Measurements from ENCODE around the gene SV2C. TPM values are rescaled to one million over a fixed set of nuclear protein-coding genes. Genes with fewer than 3 reads are reported as not detected.

The SV2C gene
- total RNA-seq, 1 experiment from 2014 or later: 0.09 TPM

DNA sequence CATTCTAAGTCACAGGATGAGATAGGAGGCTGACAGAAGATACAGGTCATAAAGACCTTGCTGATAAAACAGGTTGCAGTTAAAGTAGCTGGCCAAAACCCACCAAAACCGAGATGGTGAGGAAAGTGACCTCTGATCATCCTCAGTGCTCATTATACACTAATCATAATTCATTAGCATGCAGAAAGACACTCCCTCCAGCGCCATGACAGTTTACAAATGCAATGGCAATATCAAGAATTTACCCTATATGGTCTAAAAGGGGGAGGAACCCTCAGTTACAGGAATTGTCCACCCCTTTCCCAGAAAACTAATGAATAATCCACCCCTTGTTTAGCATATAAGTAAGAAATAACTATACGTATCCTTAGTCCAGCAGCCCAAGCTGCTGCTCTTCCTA is 256.7 kb downstream of the SV2C start:
- TF ChIP-seq, protein P1, sequence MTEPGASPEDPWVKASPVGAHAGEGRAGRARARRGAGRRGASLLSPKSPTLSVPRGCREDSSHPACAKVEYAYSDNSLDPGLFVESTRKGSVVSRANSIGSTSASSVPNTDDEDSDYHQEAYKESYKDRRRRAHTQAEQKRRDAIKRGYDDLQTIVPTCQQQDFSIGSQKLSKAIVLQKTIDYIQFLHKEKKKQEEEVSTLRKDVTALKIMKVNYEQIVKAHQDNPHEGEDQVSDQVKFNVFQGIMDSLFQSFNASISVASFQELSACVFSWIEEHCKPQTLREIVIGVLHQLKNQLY (CRISPR knock-in tag; IDR thresholded peaks at IDR 0.05): no peak
- TF ChIP-seq PRRX2 (CRISPR knock-in tag; IDR thresholded peaks at IDR 0.05) (no peak), ZNF232 (CRISPR knock-in tag; IDR thresholded peaks at IDR 0.05) (no peak), TEAD4 (CRISPR knock-in tag; IDR thresholded peaks at IDR 0.05) (no peak), IRF2 (CRISPR knock-in tag; IDR thresholded peaks at IDR 0.05; ENCODE audit: borderline replicate concordance, low read depth) (no peak), SP1 (CRISPR knock-in tag; conservative IDR thresholded peaks at IDR 0.05) (no peak), ZNF416 (CRISPR knock-in tag; IDR thresholded peaks at IDR 0.05) (no peak), JAZF1 (CRISPR knock-in tag; IDR thresholded peaks at IDR 0.05) (no peak), ZNF423 (CRISPR knock-in tag; IDR thresholded peaks at IDR 0.05) (no peak), TEAD1 (CRISPR knock-in tag; IDR thresholded peaks at IDR 0.05) (no peak), GRHL2 (CRISPR knock-in tag; IDR thresholded peaks at IDR 0.05; ENCODE audit: insufficient replicate concordance, severe bottlenecking) (no peak), ZBTB21 (CRISPR knock-in tag; IDR thresholded peaks at IDR 0.05; ENCODE audit: borderline replicate concordance) (no peak)
- TF ChIP-seq, protein P2, sequence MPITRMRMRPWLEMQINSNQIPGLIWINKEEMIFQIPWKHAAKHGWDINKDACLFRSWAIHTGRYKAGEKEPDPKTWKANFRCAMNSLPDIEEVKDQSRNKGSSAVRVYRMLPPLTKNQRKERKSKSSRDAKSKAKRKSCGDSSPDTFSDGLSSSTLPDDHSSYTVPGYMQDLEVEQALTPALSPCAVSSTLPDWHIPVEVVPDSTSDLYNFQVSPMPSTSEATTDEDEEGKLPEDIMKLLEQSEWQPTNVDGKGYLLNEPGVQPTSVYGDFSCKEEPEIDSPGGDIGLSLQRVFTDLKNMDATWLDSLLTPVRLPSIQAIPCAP (CRISPR knock-in tag; IDR thresholded peaks at IDR 0.05): no peak
- TF ChIP-seq, protein P3, sequence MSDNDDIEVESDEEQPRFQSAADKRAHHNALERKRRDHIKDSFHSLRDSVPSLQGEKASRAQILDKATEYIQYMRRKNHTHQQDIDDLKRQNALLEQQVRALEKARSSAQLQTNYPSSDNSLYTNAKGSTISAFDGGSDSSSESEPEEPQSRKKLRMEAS (CRISPR knock-in tag; IDR thresholded peaks at IDR 0.05): no peak
- TF ChIP-seq, protein P4, sequence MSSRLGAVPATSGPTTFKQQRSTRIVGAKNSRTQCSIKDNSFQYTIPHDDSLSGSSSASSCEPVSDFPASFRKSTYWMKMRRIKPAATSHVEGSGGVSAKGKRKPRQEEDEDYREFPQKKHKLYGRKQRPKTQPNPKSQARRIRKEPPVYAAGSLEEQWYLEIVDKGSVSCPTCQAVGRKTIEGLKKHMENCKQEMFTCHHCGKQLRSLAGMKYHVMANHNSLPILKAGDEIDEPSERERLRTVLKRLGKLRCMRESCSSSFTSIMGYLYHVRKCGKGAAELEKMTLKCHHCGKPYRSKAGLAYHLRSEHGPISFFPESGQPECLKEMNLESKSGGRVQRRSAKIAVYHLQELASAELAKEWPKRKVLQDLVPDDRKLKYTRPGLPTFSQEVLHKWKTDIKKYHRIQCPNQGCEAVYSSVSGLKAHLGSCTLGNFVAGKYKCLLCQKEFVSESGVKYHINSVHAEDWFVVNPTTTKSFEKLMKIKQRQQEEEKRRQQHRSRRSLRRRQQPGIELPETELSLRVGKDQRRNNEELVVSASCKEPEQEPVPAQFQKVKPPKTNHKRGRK (CRISPR knock-in tag; IDR thresholded peaks at IDR 0.05; ENCODE audit: borderline replicate concordance): no peak
- TF ChIP-seq, protein P5, sequence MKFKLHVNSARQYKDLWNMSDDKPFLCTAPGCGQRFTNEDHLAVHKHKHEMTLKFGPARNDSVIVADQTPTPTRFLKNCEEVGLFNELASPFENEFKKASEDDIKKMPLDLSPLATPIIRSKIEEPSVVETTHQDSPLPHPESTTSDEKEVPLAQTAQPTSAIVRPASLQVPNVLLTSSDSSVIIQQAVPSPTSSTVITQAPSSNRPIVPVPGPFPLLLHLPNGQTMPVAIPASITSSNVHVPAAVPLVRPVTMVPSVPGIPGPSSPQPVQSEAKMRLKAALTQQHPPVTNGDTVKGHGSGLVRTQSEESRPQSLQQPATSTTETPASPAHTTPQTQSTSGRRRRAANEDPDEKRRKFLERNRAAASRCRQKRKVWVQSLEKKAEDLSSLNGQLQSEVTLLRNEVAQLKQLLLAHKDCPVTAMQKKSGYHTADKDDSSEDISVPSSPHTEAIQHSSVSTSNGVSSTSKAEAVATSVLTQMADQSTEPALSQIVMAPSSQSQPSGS (CRISPR knock-in tag; IDR thresholded peaks at IDR 0.05; ENCODE audit: borderline replicate concordance, low read depth): no peak
- Mint-ChIP-seq H3K27ac (no peak overlapping the region), H3K4me3 (no peak overlapping the region), H3K36me3 (peaks cover 23% of the 10 kb centered on the region), H3K9me3 (peaks cover 18% of the 10 kb centered on the region), H3K4me1 (peaks cover 33% of the 10 kb centered on the region), H3K27me3 (ENCODE audit: low read depth) (no peaks in the 10 kb centered on the region; the same call in 1 of the 2 replicates)
- ChIA-PET POLR2A (no interaction called here), CTCF (interaction anchor here (0.6 kb wide), 1 partner anchor 163 kb away, joined by 3 read pairs; no protein-coding TSS in a partner anchor)
- no peak for DNase-seq (ENCODE audit: low spot score)
- no peak for ATAC-seq

DNA sequence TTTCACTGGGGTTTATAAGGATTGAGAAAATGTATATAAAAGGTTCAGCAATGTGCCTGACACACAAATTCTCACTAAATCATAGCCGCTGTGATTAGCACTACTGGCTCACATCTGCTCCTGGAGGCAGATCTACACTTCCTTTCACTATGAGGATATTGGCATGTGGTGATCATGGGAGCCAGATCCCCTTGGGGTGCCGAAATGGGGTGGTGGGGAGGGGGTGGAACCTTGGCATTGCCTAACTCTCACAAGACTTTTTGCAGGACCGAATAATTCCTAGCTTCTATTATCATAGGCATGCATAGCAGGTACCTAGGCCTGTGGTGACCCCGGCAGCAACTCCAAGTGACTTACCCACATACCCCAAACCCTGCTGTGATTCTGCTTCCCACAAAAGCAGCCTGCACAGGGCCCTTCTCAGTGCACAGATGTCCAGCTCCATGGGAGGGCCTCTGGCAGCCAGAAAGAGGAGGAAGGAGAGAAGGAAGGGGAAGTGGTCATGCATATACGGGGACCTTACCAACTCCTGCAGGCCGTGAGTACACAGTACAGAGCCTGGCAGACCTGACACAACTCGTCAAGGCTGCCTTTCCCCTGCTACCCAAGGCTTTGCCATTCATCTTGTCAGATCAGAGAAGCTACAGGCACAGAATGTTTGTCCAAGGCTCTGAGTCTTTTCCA is 258.6 kb downstream of the SV2C start:
- Mint-ChIP-seq H3K4me1 (peaks cover 33% of the 10 kb centered on the region), H3K27ac (no peak overlapping the region; the same call in 1 of the 2 replicates), H3K4me3 (no peak overlapping the region), H3K9me3 (peaks cover 7% of the 10 kb centered on the region), H3K27me3 (ENCODE audit: low read depth) (no peaks in the 10 kb centered on the region), H3K36me3 (peaks cover 11% of the 10 kb centered on the region)
- DNase-seq (ENCODE audit: low spot score) (no peak), ATAC-seq (no peak)
- CTCF ChIA-PET: interaction anchor here (0.8 to 1.1 kb wide), 3 partner anchors 33 to 433 kb away, joined by 3 to 4 read pairs (median 3); no protein-coding TSS in a partner anchor
- POLR2A ChIA-PET: no interaction called here
- TF ChIP-seq, protein P6, sequence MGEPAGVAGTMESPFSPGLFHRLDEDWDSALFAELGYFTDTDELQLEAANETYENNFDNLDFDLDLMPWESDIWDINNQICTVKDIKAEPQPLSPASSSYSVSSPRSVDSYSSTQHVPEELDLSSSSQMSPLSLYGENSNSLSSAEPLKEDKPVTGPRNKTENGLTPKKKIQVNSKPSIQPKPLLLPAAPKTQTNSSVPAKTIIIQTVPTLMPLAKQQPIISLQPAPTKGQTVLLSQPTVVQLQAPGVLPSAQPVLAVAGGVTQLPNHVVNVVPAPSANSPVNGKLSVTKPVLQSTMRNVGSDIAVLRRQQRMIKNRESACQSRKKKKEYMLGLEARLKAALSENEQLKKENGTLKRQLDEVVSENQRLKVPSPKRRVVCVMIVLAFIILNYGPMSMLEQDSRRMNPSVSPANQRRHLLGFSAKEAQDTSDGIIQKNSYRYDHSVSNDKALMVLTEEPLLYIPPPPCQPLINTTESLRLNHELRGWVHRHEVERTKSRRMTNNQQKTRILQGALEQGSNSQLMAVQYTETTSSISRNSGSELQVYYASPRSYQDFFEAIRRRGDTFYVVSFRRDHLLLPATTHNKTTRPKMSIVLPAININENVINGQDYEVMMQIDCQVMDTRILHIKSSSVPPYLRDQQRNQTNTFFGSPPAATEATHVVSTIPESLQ (CRISPR knock-in tag; IDR thresholded peaks at IDR 0.05): no peak
- TF ChIP-seq EMX1 (CRISPR knock-in tag; IDR thresholded peaks at IDR 0.05) (no peak), ZNF138 (CRISPR knock-in tag; conservative IDR thresholded peaks at IDR 0.05) (no peak), GRHL2 (CRISPR knock-in tag; IDR thresholded peaks at IDR 0.05; ENCODE audit: insufficient replicate concordance, severe bottlenecking) (no peak), ZNF396 (CRISPR knock-in tag; IDR thresholded peaks at IDR 0.05; ENCODE audit: borderline replicate concordance) (no peak), ETV6 (CRISPR knock-in tag; IDR thresholded peaks at IDR 0.05) (no peak), CBFB (CRISPR knock-in tag; IDR thresholded peaks at IDR 0.05; ENCODE audit: low read depth) (no peak), SMAD4 (CRISPR knock-in tag; IDR thresholded peaks at IDR 0.05) (no peak), PRRX2 (CRISPR knock-in tag; IDR thresholded peaks at IDR 0.05) (no peak), RORB (CRISPR knock-in tag; IDR thresholded peaks at IDR 0.05) (no peak), ZNF416 (CRISPR knock-in tag; IDR thresholded peaks at IDR 0.05) (no peak)
- TF ChIP-seq, protein P7, sequence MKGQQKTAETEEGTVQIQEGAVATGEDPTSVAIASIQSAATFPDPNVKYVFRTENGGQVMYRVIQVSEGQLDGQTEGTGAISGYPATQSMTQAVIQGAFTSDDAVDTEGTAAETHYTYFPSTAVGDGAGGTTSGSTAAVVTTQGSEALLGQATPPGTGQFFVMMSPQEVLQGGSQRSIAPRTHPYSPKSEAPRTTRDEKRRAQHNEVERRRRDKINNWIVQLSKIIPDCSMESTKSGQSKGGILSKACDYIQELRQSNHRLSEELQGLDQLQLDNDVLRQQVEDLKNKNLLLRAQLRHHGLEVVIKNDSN (CRISPR knock-in tag; IDR thresholded peaks at IDR 0.05): no peak
- TF ChIP-seq, protein P8, sequence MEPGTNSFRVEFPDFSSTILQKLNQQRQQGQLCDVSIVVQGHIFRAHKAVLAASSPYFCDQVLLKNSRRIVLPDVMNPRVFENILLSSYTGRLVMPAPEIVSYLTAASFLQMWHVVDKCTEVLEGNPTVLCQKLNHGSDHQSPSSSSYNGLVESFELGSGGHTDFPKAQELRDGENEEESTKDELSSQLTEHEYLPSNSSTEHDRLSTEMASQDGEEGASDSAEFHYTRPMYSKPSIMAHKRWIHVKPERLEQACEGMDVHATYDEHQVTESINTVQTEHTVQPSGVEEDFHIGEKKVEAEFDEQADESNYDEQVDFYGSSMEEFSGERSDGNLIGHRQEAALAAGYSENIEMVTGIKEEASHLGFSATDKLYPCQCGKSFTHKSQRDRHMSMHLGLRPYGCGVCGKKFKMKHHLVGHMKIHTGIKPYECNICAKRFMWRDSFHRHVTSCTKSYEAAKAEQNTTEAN (CRISPR knock-in tag; IDR thresholded peaks at IDR 0.05): no peak
- TF ChIP-seq, protein P9, sequence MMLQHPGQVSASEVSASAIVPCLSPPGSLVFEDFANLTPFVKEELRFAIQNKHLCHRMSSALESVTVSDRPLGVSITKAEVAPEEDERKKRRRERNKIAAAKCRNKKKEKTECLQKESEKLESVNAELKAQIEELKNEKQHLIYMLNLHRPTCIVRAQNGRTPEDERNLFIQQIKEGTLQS (CRISPR knock-in tag; conservative IDR thresholded peaks at IDR 0.05): no peak
